GM12865 (cell line): ENCODE results near the gene MTMR6.
A peak's percentile ranks its signal among the peaks of the same experiment; 100 is the strongest.

Source experiments
- DNase-seq: peaks from one replicate; pipeline ENCODE4 v3.0.0; 2010; ENCODE audit warnings: low read depth
- H3K4me3 ChIP-seq: 2 replicates; pipeline ENCODE4 v1.5.1; 2011; ENCODE audit warnings: mild to moderate bottlenecking, low read depth, low read length, control low read depth
- CTCF ChIP-seq: IDR thresholded peaks from 2 replicates; pipeline ENCODE4 v1.5.1; 2011; ENCODE audit warnings: low read length, control low read depth, low read depth, inconsistent platforms; ENCODE audit not compliant: insufficient read depth; ENCODE audit errors: missing control alignments

Gene MTMR6

DNA sequence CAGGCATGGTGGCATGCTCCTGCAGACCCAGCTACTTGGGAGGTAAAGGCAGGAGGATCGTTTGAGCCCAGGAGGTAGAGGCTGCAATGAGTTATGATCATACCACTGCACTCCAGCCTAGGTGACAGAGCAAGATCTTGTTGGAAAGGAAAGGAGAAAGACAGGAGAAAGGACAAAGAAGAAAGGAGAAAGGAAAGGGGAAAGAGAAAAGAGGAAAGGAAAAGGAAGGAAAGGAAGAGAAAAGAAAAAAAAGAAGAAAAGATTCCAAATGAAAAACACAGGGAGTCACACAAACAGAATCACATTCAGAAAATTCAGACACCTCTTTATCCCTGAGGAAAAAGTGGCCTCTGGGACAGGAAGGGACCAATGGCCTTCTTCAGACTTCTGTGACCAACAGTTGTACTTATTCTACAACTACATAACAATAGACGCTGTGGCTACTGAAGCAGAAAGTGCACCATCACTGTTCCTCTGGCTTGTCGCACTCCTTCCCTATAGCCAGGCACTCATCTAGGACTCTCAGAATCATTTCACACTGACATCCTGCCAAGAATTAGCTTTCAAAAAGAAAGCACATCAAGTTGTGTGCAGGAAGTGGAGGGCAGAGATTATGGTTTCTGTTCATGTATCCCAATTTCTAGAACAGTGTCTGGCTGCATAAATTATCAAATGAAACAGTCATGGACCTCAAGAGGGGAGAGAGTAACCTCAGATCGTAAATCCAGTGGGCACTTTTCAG is 5.9 kb downstream of the MTMR6 start:
- no peak overlapping the region for H3K4me3 ChIP-seq
- TF ChIP-seq CTCF: no peak
- peak; percentile 73 for DNase-seq

- no peak for DNase-seq
- no peak overlapping the region for H3K4me3 ChIP-seq
- TF ChIP-seq CTCF: no peak
Measured at GRCh38 chr13:25280396-25280795, 6.9 kb downstream of the MTMR6 start.

GRCh38 chr13:25276748-25277147 is 10.5 kb downstream of the MTMR6 start:
- DNase-seq: peak; percentile 15
- no peak overlapping the region for H3K4me3 ChIP-seq
- TF ChIP-seq CTCF: no peak

- no peak overlapping the region for H3K4me3 ChIP-seq
- no peak for TF ChIP-seq CTCF
- DNase-seq: no peak
Measured at GRCh38 chr13:25268561-25268960, 18.7 kb downstream of the MTMR6 start.

- peak; percentile 13 for TF ChIP-seq CTCF
- DNase-seq: peak; percentile 16
- H3K4me3 ChIP-seq: no peak overlapping the region
Measured at GRCh38 chr13:25267715-25268114, 19.6 kb downstream of the MTMR6 start.

DNA sequence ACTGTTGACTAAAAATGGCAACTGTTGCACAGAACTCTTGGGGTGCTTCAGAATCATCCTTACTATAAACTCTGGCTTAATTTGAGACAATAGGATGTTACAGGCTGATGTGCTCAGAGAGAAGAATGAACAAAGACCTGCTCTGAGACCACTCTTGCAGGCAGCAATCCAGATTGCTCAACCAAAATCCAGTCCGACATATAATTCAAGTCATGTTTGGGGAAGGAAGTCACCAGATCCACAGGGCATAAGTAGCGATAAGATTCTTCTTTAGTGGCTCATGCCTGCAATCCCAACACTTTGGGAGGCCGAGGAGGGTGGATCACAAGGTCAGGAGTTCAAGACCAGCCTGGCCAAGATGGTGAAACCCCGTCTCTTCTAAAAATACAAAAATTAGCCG is 20.6 kb downstream of the MTMR6 start:
- no peak overlapping the region for H3K4me3 ChIP-seq
- DNase-seq: no peak
- no peak for TF ChIP-seq CTCF

DNA sequence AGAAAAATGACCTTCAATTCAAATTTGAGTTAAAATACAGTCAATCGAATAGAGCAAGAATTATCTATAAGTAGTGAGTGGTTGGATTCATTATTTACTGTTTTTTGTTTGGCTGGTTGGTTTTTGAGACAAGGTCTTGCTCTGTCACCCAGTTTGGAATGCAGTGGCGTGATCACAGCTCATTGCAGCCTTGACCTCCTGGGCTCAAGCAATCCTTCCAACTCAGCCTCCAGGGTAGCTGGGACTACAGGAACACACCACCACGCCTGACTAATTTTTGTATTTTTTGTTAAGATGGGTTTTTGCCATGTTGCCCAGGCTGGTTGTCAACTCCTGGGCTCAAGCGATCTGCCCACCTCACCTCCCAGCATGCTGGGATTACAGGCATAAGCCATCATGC is 25.0 kb downstream of the MTMR6 start:
- DNase-seq: no peak
- H3K4me3 ChIP-seq: no peak overlapping the region
- TF ChIP-seq CTCF: no peak
